ENCODE data around the gene CNTN3. TPM values are rescaled to one million over a fixed set of nuclear protein-coding genes. Genes with fewer than 3 reads are reported as not detected.
A peak's percentile ranks its signal among the peaks of the same experiment; 100 is the strongest.

CNTN3 gene
- total and polyA plus RNA-seq, 2 experiments from 2014 or later: 0.09 to 0.50 TPM

- peak in 1 of 2 donors; percentile 62 for DNase-seq (ENCODE audit: low read depth in 1 of 2, low spot score in 1 of 2)
- H3K4me1 ChIP-seq (ENCODE audit: low read depth): no peaks in the 10 kb centered on the region
- peaks cover 11% of the 10 kb centered on the region for H3K27me3 ChIP-seq
- no peaks in the 10 kb centered on the region for H3K36me3 ChIP-seq
- TF ChIP-seq CTCF (IDR thresholded peaks at IDR 0.05; ENCODE audit: low read depth, low read length): no peak
- H3K27ac ChIP-seq: no peak overlapping the region
- H3K4me3 ChIP-seq: no peak overlapping the region
- H3K9me3 ChIP-seq (ENCODE audit: low read depth): no peaks in the 10 kb centered on the region
Observed at GRCh38 chr3:74624301-74624700, 9.8 kb upstream of the CNTN3 start.

GRCh38 chr3:74623261-74623836, 8.9 kb upstream of the CNTN3 start:
- H3K4me3 ChIP-seq: no peak overlapping the region
- no peak for TF ChIP-seq CTCF (IDR thresholded peaks at IDR 0.05; ENCODE audit: low read depth, low read length)
- no peak for DNase-seq (ENCODE audit: low read depth in 1 of 2, low spot score in 1 of 2)
- peaks cover 20% of the 10 kb centered on the region for H3K27me3 ChIP-seq
- H3K9me3 ChIP-seq (ENCODE audit: low read depth): no peaks in the 10 kb centered on the region
- H3K4me1 ChIP-seq (ENCODE audit: low read depth): no peaks in the 10 kb centered on the region
- no peaks in the 10 kb centered on the region for H3K36me3 ChIP-seq
- H3K27ac ChIP-seq: no peak overlapping the region

- H3K36me3 ChIP-seq: no peaks in the 10 kb centered on the region
- no peak for TF ChIP-seq CTCF (IDR thresholded peaks at IDR 0.05; ENCODE audit: low read depth, low read length)
- H3K9me3 ChIP-seq (ENCODE audit: low read depth): no peaks in the 10 kb centered on the region
- no peak overlapping the region for H3K4me3 ChIP-seq
- peak in 1 of 2 donors; percentile 30 for DNase-seq (ENCODE audit: low read depth in 1 of 2, low spot score in 1 of 2)
- H3K4me1 ChIP-seq (ENCODE audit: low read depth): no peaks in the 10 kb centered on the region
- H3K27me3 ChIP-seq: peaks cover 37% of the 10 kb centered on the region
- no peak overlapping the region for H3K27ac ChIP-seq
Observed at GRCh38 chr3:74621581-74621980, 7.1 kb upstream of the CNTN3 start.

GRCh38 chr3:74617776-74618175, 3.3 kb upstream of the CNTN3 start:
- Histone ChIP-seq H3K27me3 (peaks cover 73% of the 10 kb centered on the region), H3K27ac (no peak overlapping the region), H3K4me1 (ENCODE audit: low read depth) (no peaks in the 10 kb centered on the region), H3K9me3 (ENCODE audit: low read depth) (no peaks in the 10 kb centered on the region), H3K36me3 (no peaks in the 10 kb centered on the region), H3K4me3 (no peak overlapping the region)
- DNase-seq (ENCODE audit: low read depth in 1 of 2, low spot score in 1 of 2): no peak
- TF ChIP-seq CTCF (IDR thresholded peaks at IDR 0.05; ENCODE audit: low read depth, low read length): no peak

GRCh38 chr3:74613521-74614106, 845 bp downstream of the CNTN3 start:
- peaks cover 96% of the 10 kb centered on the region for H3K27me3 ChIP-seq
- peak overlapping the region; percentile 21 for H3K4me3 ChIP-seq
- H3K9me3 ChIP-seq (ENCODE audit: low read depth): no peaks in the 10 kb centered on the region
- H3K36me3 ChIP-seq: no peaks in the 10 kb centered on the region
- no peak for DNase-seq (ENCODE audit: low read depth in 1 of 2, low spot score in 1 of 2)
- TF ChIP-seq CTCF (IDR thresholded peaks at IDR 0.05; ENCODE audit: low read depth, low read length): no peak
- no peak overlapping the region for H3K27ac ChIP-seq
- no peaks in the 10 kb centered on the region for H3K4me1 ChIP-seq (ENCODE audit: low read depth)

Data from cardiac muscle cell (in vitro differentiated cells and primary cell).